DMS79 (cell line): Measurements from ENCODE around the gene CDC42SE1.
"Not testable (repeated sequence)": the region's sequence is repeated elsewhere in the genome, so short reads cannot be mapped to it uniquely, and the experiment has no call there.

Experiments
- DNase-seq: peaks from one replicate; lab custom pipeline; 2025; lab: John Stamatoyannopoulos, UW

CDC42SE1 gene, protein sequence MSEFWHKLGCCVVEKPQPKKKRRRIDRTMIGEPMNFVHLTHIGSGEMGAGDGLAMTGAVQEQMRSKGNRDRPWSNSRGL

DNA sequence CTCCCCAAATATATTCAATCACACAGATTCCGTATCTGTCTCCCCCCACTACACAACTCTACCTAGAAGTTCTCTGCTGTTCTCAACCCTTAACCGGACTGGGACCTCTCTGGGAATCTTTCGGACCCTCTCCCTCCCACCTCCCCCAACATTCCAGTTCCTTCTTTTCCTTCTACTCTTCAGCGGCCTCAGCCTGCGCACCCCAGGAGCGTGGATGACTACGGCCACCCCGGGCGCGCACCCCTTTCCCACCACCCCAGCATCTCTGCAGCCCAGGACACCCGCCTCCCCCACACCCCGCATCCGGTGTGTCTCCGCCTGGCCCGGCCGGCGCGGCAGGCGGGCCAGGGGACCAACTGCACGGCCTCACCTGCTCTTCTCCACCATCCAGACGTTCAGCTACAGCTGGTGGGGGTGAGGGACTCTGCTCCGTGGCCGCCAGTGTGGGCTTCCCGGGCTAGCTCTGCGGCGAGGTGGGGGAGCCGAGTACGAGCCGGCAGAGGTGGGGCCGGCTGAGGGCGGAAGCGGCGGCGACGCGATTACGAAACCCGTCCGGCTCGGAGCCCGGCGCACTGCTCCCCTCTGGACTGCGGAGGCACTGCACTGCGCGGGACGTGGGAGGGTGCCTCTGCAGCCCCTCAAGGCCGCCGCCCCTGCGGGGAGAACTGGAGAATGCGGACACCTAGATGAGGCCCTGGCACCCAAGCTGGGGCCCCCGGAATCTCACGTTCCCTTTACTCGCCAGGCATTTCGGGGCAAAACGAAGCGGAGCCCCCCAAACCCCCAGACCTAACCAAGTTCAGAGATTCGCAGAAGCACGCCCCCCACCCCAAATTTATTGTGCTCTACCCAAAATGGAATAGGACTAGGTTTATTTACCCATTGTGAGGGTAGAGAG, at the start of gene CDC42SE1:
Gene CDC42SE1, minus strand, starts transcription at position 514 of the 898 bp plus-strand sequence. CDS start 3,892 bp downstream, outside the sequence.
- DNase-seq, result peak; percentile 55

DNA sequence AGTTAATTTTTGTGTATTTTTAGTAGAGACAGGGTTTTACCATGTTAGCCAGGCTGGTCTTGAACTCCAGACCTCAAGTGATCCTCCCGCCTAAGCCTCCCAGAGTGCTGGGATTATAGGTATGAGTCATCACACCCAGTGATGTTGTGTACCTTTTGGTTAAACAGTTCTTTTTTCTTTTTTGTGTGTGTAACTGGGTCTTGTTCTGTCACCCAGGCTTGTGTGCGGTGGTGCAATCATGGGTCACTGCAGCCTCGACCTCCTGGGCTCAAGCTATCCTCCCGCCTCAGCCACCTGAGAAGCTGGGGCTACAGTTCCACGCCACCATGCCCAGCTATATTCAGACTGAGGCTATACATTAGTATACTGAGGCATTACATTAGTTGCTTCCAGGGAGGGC, 48.9 kb upstream of the CDC42SE1 start:
- no peak for DNase-seq

DNA sequence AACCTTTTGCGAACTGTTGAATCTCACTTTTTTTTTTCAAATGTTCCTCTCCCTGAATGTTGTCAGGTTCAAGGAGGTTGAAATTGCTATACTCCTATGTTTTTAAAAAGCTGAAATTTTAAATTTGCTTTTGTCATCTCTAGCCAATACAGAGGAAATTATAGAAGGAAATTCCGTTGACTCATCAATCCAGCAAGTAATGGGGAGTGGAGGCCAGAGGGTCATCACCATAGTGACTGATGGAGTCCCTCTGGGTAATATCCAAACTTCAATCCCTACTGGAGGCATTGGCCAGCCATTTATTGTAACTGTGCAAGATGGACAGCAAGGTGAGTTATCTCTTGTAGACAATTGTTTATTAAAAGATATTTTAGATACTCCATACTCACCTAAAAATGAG, 47.5 kb upstream of the CDC42SE1 start:
- DNase-seq, result no peak

DNA sequence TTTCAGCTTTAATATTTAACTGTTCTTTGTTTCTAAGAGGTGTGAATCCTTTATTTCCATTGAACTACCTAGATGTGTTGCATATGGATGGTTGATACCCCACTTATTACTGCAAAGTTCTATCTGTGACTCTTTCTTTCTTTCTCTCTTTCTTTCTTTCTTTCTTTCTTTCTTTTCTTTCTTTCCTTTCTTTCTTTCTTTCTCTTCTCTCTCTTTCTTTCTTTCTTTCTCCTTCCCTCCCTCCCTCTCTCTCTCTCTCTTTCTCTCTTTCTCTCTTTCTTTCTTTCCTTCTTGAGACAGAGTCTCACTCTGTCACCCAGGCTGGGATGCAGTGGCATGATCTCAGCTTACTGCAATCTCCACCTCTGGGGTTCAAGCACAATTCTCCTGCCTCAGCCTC, 45.2 kb upstream of the CDC42SE1 start:
- no peak for DNase-seq

DNA sequence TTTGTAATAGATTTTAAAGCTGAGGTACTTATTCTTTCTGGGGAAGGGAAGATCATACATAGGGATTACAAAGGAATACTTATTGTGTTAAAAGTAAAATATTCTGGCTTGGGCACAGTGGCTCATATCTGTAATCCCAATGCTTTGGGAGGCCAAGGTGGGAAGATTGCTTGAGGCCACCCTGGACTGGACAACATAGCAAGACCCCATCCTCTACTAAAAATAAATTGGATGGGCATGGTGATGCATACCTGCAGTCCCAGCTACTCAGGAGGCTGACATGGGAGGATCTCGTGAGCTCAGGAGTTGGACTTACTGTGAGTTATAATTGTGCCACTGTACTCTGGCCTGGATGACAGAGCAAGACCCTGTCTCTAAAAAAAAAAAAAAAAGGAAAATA, 38.7 kb upstream of the CDC42SE1 start:
- DNase-seq, result no peak

DNA sequence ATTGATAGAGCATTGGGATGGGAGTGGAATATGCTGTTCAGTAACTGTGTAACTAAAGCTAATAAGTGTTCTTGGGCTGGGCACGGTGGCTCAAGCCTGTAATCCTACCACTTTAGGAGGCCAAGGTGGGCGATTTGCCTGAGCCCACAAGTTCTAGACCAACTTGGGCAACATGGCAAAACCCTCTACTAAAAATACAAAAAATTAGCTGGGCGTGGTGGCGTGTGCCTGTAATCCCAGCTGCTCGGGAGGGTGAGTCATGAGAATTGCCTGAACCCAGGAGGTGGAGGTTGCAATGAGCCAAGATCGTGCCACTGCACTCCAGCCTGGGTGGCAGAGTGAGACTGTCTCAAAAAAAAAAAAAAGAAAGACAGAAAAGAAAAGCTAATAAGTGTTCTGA, 38.0 kb upstream of the CDC42SE1 start:
- DNase-seq, result not testable (repeated sequence)

DNA sequence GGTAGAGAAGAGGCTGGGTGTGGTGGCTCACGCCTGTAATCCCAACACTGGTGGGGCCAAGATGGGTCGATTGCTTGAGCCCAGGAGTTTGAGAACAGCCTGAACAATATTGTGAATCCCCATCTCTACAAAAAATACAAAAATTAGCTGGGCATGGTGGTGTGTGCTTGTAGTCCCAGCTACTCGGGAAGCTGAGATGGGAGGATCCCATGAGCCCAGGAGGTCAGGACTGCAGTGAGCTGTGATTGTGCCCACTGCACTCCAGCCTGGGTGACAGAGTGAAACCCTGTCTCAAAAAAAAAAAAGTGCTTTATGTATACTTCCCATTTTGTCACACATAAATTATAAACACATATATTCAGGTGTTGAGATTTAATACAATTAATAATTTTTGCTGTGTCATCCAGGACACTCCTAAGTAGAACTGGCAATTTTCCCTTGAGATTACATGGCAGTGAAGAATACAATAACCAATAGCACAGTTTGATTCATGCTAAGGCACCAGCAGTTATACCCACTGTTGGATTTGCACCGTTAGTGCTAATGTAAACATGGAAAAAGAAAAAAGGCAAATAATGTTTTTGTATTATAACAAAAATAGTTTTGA, 26.6 kb upstream of the CDC42SE1 start:
- DNase-seq, result no peak

DNA sequence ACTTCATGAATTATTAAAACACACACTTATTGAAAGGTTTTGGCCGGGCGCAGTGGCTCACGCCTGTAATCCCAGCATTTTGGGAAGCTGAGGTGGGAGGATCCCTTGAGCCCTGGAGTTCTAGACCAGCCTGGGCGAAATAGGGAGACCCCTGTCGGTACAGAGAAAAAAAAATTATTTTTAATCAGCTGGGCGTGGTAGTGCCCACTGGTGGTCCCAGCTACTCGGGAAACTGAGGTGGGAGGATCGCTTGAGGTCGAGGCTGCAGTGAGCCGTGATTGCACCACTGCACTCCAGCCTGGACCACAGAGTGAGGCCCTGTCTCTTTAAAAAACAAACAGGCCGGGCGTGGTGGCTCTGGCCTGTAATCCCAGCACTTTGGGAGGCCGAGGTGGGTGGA, 12.8 kb upstream of the CDC42SE1 start:
- DNase-seq, result no peak

DNA sequence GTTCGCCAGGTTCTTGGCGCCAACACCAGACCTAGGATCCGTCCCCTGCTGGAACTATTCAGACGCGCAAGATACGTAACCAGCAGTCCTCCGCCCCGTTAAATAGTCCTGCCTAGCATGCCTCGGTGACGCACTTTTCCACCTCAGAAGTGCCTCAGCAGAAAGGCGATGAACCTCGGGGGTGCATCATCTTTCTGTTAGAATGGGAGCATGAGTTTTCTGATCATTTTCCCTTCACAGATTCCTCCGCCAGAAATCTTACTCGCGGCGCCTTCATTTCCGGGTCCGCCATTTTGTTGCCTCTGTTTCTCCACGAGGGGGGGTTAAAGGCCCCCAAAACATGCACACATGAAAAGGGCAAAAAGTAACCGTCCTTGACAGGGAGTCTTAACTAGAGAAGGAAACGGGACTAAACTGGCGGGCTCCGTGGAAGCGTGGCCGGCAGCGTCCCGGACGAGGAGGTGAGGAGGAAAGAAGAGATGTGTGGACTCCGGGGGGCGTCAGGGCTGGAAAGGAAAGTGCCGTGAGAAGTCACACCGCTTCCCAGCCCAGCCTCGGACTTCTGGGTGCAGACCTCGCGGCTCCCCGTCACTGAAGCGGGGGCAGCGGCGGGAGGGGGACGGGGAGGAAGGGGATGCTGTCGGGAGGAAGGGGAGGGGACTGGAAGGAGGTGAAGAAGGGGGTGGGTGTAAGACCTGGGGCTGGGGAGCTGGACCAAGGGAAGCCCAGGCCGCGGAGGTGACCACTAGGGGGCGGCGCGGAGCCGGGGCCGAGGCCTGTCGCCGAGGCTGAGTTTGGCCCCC, 11.3 kb upstream of the CDC42SE1 start, which contains the start of gene GABPB2:
Gene GABPB2, plus strand, starts transcription at position 288 of the 803 bp plus-strand sequence. CDS start 17,429 bp downstream, outside the sequence.
- peak; percentile 65 for DNase-seq

DNA sequence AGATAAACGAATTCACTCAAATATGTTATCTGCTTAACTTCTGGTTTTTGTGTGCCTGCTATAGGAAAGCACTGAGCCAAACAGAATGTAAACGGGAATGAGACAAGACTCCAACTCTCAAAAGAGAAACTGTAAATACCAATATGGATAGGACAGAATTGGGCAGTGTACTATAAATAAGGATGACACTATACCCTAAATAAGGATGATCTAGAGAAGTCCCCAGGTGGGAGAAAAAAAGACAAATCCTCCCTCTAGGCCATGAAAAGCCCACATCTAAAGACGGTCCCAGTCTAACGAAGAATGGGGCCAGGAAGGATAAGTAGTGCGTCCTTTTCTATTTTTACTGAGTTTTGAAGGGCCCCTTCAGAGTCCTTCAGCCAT, 9.7 kb upstream of the CDC42SE1 start:
- DNase-seq, result peak; percentile 84

DNA sequence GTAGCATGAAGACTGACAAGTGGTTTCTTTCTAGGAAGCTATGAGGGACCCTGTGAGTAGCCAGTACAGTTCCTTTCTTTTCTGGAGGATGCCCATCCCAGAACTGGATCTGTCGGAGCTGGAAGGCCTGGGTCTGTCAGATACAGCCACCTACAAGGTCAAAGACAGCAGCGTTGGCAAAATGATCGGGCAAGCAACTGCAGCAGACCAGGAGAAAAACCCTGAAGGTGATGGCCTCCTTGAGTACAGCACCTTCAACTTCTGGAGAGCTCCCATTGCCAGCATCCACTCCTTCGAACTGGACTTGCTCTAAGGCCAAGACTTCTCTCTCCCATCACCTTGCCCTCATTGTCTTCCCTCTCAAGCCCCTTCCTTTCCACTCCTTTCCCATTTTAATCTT, 7.8 kb upstream of the CDC42SE1 start:
- DNase-seq, result no peak

DNA sequence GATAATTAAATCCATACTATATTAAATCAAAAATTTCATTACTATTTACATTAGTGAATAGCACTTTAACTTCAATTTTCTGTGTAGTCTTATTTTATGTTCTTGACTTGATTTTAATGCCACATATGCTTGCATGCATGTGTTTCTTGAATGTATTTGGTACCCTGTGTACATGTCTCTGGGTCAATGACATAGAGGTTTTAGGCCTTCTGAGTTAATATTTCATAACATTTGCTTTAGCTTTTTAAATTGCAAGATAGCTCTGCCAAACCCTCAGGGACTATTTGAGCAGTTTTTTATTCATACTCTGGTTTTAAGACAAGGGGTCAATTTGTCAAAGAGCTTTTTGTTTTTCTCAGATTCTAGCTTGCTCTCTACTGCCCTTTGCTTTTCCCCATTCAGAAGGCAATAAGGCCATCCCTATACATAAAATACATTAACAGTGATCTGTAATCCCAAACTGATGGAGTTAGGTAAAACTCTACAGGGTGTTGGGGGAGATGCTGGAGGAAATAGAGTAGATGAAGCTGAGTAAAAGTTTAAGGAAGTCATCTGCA, 5.7 kb upstream of the CDC42SE1 start:
- no peak for DNase-seq

DNA sequence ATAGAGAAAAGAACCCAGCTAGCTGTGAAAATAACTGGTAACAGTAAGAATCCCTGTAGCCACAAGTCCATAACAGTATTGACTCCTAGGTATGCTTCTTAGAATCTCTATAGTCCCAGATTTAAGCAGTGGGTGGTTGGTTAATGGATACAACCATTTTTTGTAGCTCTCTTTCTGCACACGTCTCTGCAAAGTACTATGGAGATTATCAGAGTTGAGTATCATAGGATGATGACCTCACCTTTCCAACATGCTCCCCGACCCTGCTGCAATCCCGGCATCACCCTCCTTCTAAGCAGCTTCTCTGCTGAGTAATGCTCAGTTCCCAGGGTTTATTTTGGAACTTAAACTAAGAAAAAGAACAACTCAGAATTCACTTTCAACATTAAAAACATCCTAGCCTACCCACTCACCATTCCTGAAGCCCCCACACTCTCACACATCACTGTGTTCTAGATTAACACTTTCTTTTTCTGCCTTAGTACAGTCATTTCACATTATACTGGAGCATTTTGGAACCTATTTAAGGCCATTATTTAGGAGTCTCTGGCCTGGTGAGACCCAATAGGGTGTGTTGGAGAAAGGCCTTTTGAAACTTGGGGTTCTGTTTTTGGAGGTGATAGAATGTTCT, 3.4 kb upstream of the CDC42SE1 start:
- no peak for DNase-seq

DNA sequence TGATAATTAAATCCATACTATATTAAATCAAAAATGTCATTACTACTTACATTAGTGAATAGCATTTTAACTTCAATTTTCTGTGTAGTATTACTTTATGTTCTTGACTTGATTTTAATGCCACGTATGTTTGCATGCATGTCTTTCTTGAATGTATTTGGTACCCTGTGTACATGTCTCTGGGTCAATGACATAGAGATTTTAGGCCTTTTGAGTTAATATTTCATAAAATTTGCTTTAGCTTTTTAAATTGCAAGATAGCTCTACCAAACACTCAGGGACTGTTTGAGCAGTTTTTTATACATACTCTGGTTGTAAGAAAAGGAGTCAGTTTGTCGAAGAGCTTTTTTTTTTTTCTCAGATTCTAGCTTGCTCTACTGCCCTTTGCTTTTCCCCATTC, 2.3 kb upstream of the CDC42SE1 start:
- no peak for DNase-seq

DNA sequence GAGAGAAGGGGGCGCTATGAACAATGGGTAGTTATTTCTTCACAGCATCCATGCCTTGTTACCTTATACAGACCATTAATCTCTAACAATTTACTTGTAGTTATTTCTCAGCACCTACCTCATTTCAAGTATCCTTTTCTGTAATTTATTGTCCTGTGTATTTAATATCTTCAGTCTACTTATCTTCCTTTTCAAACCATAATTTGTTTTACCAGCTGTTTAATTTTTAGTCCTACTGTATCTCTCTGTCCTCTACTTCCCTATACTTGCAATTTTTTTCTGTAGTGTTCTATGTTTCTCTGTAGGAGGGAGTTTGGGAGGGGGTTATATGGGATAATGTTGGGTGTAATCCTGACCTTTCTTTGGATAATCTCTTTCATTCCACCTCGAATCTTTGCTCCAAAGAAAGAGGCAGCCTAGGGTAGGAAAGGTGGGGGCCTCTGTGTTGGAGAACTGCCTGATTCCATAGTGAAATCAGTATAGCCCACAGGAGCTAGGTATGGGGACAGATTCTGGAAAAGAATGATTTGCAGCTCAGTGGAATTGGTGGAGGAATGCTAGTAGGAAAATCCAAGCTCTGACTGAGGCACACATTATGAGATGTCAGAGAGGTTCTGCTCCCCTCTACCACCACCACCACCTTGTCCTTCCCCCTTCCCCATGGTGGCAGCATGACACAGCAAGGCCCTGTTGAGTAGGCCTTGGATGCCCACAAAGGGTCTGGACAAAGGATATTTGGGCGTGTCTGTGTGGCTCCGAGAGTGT, 1.4 kb upstream of the CDC42SE1 start:
- peak; percentile 45 for DNase-seq

DNA sequence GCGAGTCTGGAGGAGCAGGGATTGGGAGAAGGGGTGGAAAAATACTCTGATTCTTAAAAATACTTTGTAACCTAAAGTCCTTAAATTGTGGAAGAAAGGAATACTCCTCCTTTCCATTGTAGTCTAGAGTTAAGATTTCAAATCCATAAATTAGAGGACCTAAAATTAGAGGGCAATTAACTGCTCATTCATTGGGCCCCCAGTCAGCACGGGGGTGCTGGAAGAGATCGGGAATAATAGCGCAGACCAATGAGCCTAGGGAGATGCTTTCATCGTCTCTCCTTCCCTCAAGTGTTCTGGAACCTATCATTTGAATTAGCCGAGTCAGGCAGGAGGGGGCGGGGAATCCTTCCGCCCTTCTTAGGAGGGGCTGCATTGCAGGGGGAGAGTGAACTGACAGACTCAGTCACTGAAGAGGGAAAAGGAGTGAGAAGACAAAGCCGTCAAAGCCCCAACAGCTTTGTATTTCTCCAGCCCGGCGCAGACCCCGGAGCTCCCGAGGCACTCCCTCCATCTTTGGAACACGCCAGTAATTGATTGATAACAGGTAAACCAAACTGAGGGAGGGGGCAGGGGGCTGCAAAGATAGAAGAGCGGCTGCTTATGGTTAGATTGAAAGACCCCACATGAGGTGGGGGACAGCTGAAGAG, 710 bp upstream of the CDC42SE1 start, which contains the start of gene MLLT11:
Gene MLLT11, plus strand, starts transcription at position 391 of the 650 bp plus-strand sequence. CDS start 6,828 bp downstream, outside the sequence.
- peak; percentile 92 for DNase-seq

DNA sequence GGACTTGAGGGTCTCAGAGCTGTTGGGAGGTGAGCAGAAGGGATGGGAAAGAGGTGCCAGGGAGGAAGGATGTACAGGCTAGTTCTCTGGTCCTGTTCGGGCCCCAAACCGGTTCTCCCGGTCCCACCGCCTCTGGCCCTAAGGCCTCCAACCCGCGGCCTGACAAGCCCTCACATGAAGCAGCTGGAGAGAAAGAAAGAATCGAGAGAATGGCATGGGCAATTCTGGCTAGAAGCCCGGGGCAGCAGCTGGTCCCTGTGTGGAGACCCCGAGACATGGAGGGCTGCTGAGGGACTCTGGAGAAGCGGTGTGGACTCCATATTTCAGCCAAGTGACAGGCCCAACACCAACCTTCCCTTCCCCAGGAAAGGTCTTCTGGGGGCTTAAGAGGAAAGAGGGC, 730 bp downstream of the CDC42SE1 start:
- peak; percentile 85 for DNase-seq

DNA sequence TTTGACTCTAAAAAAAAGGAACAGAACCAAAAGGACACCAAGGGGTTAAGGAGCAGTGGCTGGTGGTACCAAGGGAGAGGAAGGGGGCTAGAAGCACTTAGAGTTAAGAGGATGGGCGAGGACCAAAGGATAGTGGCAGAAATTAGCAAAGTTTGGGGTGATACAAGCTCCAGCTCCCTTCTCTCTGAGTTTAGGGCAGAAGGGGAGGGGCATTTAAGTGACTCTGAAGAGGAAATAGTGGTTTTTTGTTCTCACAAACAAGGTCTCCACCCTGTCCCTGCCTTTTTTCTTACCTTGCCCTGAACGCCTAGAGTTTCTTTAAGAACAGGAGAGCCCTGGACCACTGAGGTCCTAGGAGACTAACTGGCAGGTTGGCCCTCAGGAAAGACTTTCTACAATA, 3.3 kb downstream of the CDC42SE1 start:
- DNase-seq, result no peak

DNA sequence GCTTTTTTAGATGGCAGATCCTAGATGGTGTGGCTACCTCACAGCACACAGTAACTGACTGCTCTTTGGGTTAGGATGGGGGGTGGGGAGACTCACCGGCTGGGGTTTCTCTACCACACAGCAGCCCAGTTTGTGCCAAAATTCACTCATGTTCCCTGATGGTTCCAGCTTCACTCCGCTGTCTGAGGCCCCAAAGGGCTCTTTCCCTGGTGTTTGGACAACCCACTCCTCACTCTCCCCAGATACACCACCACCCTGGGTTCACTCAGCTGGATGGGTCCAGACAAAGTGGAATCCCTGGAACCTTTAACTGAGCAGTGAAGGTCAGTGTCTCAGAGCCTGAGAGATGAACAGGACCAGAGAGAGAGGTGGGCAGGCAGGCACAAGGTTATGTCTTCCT, 3.8 kb downstream of the CDC42SE1 start:
- DNase-seq, result no peak

DNA sequence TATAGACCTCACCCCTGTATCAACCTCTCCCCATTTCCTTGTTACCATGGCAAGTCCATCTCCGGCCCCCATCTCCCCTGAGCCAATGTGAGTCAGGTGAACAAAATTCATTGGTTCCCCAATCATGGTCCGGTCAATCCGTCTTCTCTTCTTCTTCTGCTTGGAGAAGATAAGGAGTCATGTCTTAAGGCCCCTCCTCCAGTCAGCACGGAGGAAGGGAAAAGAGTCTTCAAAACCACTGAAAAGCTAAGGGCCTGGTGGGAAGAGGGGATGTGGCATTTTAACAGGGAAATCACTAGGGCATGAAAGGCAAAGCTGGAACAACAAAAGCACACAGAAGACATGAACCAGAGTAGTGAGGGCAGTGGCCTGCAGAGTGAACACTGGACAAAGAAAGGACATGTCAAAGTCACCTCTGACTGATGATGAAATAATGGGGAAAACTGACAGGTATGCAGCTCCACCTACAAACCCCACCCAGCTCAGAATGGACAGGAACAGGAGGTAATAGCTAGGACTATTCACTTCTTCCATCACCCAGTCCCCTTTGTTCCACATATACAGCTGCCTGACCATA, 4.4 kb downstream of the CDC42SE1 start:
- DNase-seq, result no peak
